HG02840 (cell line): ENCODE measurements around the gene CSPG5.

Experiments
- ATAC-seq: cut with Tn5 transposase; IDR thresholded peaks from one replicate; pipeline ENCODE4 v1.9.1; 2021; ENCODE audit warnings: mild to moderate bottlenecking, moderate library complexity, moderate number of reproducible peaks; ENCODE audit not compliant: unreplicated experiment, low FRiP score

CSPG5 gene

DNA sequence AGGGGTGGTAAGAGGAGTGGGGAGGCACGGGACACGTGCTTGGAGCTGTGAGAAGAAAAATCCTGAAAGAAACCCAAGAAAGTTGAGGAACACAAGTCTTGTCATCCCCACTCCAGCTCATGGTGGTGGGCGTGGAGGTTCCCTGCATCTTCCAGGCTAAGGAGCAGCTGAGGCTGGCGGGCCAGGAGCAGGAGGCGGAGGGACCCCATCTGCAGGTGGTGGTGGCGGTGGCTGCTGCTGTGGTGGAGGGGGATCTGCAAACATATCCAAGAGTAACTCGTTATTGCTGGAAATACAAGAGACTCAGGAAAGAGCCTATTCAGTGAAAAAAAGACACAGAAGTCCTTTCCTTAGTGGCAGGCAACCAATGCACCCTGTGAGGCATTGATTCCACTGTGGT is 9.4 kb upstream of the CSPG5 start:
- ATAC-seq, result no peak

- no peak for ATAC-seq
Measured at GRCh38 chr3:47586746-47587145, 8.1 kb upstream of the CSPG5 start.

DNA sequence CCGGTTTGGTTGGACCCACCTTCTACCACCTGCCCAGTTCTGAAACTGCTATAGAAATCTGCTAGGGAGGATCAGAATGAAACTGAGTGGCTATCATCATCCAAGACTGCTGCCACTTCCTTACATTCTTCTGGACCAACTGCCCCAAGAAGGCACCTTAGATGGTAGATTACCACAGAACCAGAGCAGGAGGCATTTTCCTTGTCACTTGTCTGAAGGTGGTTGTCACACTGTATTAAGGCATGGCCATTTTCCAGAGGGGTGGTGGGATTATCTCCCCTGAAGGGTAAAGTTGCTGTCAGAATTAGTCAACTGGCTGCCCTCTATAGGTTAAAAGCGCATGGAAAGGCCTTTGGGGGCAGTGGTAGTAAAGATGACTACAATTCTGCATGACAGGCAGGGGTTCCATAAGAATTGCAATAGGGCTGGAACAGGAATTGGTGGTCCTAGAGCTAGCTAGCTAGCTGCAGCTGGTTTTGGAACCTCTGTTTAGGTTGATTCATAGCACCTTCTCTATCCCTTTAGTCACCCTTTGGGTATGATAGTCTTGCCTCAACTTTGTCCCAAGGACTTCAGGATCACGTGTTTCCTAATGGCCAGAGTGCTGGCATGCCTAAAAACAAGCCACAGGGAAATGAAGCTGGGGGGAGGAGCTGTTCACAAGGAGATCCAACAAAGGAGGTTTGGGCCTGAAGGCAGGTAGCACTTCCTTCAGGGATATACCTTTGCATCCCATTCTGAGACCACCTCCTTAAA is 4.8 kb upstream of the CSPG5 start:
- no peak for ATAC-seq

- ATAC-seq, result no peak
Measured at GRCh38 chr3:47581835-47582234, 3.2 kb upstream of the CSPG5 start.

DNA sequence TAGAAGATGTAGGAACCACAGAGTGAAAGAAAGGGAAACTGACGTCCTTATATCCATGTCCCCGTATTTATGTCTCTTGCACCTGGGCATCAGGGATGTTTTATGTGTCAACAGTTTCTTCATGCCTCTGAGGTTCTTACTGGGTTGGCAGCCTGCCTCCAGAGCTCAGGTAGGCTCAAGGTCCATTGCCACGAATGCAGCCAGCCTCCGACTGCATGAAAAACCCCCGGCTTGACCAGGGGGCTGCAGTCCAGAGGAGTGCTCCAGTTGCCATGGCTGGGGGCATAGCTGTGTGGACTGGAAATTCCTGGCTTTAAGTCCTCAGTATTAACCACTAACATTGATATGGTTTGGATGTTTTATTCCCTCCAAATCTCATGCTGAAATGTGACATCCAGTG is 2.8 kb upstream of the CSPG5 start:
- ATAC-seq, result no peak

GRCh38 chr3:47580481-47580880 is 1.8 kb upstream of the CSPG5 start:
- no peak for ATAC-seq

GRCh38 chr3:47579875-47580274 is 1.2 kb upstream of the CSPG5 start:
- no peak for ATAC-seq

DNA sequence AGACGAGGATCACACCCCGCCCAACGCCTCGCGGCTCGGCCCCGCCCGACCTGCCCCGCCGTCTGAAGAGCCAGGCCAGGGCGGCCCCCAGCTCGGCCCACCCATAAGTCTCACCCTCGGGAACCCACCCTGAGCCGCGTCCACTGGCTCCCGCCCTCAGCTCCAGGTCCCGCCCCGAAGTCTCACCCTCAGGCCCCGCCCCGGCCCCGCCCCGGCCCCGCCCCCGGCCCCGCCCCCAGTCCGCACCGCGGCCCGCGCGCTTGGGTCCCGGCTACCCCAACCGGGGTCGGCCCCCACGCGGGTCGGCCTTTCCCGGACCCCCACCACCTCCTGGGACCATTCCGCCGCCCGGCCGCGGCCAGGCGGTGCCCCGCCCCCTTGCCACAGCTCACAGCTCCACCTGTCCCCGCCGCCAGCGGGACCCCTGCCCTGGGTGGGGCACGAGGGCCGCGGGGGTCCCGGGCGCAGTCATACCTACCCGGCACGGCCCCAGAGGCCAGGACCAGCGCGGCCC is 489 bp downstream of the CSPG5 start:
- ATAC-seq, result no peak

GRCh38 chr3:47577583-47578118 is 1.0 kb downstream of the CSPG5 start:
- no peak for ATAC-seq

DNA sequence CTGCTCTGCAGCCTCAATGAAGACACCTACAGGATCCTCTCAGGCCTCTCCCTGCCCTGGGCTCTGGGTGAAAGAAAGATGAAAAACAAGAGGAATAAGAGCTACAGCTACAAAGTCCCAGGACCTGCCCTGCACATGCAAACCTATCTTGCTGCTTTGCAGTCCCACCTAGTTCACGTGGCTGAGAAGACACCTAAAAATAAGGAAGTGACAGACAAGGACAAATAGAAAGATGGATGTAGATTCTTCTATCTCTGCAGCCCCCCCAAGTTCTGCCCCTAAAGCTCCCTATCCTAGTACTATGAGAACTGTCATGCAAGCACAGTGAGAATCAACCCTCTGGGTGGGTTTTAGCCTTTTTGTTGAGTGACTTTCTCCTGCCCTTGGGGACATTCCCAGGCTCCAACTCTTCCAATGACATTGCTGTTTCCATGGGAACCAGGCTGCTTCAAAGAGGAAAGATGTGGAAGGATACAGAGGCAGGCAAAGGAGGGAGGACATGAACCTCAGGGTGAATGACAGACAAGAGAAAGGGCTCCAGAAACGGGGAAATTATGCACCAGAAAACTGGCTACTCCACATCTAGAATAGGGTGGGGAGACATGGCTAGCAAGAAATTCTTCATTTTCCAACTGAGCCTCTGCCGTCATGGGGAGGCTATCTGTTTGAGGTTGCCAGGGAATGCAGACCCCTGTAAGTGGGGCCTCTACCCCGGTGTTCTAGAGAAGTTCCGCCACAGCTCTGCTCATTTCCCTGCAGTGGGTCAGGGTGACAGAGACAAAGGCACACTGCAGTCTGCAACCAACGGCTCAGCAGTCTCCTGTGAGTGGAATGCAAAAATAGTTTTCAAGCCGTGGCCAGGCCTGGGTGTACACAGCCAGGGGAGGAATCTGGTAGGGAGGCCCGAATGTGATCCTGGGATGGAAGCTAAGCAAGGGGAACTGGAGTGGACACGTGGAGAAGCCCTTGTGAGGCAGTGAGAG is 5.2 kb downstream of the CSPG5 start:
- no peak for ATAC-seq

DNA sequence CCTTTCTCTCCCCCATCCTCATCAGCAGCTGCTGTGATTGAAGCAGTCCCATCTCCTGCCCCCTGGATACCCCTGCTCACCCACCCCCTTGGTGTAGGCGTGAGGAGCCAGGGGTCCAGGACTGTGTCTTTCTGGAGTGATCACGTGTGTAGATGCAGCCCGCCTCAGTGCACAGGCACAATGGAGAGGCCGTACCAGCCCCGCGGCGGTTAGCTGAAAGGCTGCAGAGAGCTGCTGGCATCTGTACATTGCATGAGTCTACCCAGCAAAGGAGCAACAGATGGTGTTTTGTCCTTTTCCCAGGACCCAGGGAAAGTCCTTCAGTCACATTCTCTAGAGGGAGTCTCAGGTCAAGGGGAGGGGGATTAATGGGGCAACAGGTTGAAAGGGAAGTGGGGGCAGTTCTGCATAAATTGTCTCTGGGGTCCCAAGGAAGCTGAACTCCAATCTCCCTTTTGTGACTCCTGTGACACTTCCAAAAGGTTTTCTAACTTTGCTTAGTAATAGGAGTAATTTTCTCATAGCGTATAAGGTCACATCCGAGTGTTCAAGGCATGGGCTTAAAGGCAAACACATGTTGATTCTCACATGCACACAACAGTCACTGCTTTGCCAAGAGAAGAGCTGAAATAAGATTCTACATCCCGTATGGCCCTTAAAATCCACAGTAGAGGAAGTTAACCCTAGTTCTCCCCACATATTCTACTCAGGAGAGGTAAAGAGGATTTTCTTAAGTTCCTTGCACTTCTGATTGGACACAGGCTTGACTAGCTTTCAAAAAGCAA is 7.1 kb downstream of the CSPG5 start:
- ATAC-seq, result no peak

DNA sequence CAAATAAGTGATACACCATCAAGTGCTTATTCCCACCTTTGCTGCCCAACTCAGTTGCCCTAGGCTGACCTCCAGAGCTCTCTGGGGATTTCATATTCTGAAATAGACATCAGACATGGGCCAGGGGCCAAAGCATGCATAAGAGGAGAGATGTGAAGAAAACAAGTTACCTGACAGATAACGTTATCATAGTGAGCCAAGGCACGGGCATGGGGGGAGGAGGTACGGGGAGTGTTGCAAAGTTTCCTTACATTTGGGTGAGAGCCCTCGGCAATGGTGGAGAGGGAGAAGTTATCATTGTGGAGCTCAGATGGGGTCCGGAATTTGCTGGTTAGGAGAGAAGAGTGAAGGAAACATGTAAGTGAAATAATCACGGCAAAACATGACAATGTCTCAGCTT is 9.8 kb downstream of the CSPG5 start:
- ATAC-seq, result no peak

GRCh38 chr3:47567149-47567548 is 11.5 kb downstream of the CSPG5 start:
- no peak for ATAC-seq

DNA sequence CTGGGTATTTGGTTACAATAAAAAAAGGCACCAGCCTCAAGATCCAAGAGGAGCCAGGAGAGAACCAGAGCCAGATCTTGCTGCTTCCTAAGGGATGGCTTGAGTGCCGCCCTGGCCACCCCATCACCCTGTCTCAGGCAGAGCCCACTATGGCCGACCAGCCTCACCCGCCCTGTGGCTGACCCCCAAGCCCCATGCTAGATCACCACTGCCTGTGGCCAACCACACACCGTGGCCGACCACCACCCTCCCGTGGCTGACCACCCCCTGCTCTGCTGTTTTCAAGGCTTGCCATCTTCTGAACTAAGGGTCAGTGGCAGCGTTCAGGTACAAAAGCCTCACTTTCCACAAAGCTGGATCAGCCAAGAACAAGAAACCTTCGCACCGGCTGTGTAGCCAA is 12.0 kb downstream of the CSPG5 start:
- no peak for ATAC-seq

DNA sequence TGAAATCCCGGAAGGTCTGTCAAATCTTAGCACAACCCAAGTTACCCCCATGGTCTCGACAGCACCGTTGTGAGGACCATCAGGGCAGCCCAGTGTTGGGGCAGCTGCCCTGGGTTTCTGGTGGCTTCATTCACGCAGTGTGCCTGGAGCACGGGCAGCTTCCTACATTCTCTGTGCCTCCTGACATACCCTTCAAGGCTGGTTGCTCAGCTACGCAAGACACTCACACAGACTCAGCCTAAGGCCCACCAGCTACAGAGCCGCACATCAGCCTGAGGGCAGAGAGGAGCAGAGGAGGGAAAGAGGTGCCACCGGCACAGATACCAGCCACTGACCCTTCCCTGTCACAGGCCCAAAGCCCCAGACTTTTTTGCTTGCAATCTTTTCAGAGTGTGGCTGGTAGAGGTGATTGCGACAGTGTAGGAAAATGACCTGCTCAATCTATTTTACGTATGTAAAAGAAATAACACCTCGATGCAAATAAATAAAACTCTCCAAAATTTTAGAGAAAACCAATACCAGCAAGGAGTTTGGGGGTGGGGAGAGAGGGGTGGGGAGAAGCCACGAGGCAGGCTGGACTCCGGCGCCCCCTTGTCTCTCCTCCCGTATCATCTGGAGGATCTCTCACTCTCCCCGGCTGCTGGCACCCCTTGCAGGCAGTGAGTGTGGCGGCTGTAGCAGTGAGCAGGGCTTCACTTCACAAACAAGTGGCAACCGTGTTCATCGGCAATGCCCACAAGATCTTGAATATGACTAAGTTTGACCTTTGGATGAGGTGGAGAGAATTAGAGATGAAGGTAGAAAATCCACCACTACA is 12.7 kb downstream of the CSPG5 start:
- ATAC-seq, result no peak

GRCh38 chr3:47556351-47556750 is 22.3 kb downstream of the CSPG5 start:
- ATAC-seq, result no peak

DNA sequence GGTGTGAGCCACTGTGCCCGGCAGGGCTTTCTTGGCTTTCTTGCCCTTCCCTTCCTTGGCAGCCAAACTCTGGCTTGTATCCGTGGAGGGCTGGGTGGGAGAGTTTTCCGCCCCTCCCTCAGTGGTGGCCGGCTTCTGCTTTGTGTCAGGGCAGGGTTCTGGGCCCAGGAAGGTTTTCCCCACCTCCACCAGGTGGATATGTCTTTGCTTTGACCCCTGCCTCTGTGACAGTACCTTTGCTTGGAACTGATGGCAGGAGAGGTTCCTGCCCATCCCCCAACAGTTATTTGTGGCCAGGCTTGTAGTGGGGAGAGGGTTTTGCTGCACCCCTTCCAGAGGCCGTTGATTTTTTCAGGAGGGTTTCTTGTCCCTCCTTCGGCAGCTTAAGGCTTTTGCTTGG is 24.3 kb downstream of the CSPG5 start:
- ATAC-seq, result no peak

GRCh38 chr3:47553407-47553806 is 25.3 kb downstream of the CSPG5 start:
- no peak for ATAC-seq

DNA sequence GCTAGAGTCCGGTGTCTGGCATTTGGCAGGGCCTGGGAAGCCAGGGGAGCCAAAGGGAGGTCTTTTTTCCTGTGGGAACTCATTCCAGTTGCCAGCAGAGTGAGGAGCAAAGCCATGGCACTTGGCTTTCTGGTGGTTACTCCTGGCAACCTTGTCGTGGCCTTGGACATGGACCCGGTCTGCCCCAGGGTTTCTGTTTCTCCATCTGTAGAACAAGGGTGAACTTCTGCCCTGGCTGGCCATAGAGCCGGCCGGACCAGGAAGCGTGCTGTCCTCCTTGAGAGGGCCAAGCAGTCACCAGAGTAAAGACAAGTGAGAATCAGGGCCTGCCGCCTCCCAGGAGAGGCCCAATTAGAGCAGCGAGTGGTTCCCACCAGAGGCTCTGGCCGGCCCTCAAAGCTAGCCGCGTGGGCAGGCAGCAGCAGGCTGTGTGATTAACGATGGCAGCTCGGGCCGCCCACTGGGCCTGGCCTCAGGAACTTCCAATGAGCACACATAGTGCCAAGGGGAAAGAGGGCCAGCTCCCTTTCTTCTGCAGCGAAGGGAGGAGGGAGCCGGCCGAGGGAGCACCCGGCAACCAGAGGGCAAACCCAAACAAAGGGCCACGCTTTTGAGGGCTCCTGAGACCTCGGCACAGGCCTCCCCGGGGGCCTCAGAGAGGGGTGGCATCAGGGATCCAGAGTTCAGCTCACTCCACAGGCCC is 36.0 kb downstream of the CSPG5 start:
- no peak for ATAC-seq
